ENCODE results near the gene STX8.

Gene STX8

GRCh38 chr17:9553596-9553995 lies 22.0 kb downstream of the STX8 start:
- DNase-seq = no peak

- DNase-seq = no peak
These were observed 22.4 kb downstream of the STX8 start for GRCh38 chr17:9553181-9553580.

- DNase-seq = no peak
These were observed 26.4 kb downstream of the STX8 start for GRCh38 chr17:9549215-9549614.

GRCh38 chr17:9544221-9544620 lies 31.4 kb downstream of the STX8 start:
- no peak for DNase-seq

- no peak for DNase-seq
These were observed 33.9 kb downstream of the STX8 start for GRCh38 chr17:9541718-9542117.

GRCh38 chr17:9538626-9539025 lies 37.0 kb downstream of the STX8 start:
- DNase-seq = no peak

GRCh38 chr17:9537177-9537776 lies 38.3 kb downstream of the STX8 start:
- DNase-seq = no peak

- no peak for DNase-seq
These were observed 39.6 kb downstream of the STX8 start for GRCh38 chr17:9536061-9536460.

- DNase-seq = no peak
These were observed 42.2 kb downstream of the STX8 start for GRCh38 chr17:9533441-9533840.

- no peak for DNase-seq
These were observed 42.9 kb downstream of the STX8 start for GRCh38 chr17:9532715-9533114.

- DNase-seq = no peak
These were observed 44.6 kb downstream of the STX8 start for GRCh38 chr17:9531034-9531433.

- no peak for DNase-seq
These were observed 46.5 kb downstream of the STX8 start for GRCh38 chr17:9529033-9529700.

GRCh38 chr17:9527788-9528187 lies 47.8 kb downstream of the STX8 start:
- DNase-seq = no peak

- DNase-seq = peak; percentile 15
These were observed 53.5 kb downstream of the STX8 start for GRCh38 chr17:9522074-9522473.

- no peak for DNase-seq
These were observed 54.6 kb downstream of the STX8 start for GRCh38 chr17:9521062-9521461.

- no peak for DNase-seq
These were observed 55.0 kb downstream of the STX8 start for GRCh38 chr17:9520649-9521048.

- no peak for DNase-seq
These were observed 55.9 kb downstream of the STX8 start for GRCh38 chr17:9519583-9520272.

- no peak for DNase-seq
These were observed 58.2 kb downstream of the STX8 start for GRCh38 chr17:9517396-9517795.

GRCh38 chr17:9513266-9513665 lies 62.4 kb downstream of the STX8 start:
- no peak for DNase-seq

GRCh38 chr17:9512323-9513168 lies 63.1 kb downstream of the STX8 start:
- DNase-seq = no peak

- DNase-seq = no peak
These were observed 66.3 kb downstream of the STX8 start for GRCh38 chr17:9509236-9509816.

GRCh38 chr17:9499041-9499440 lies 76.6 kb downstream of the STX8 start:
- no peak for DNase-seq

- no peak for DNase-seq
These were observed 77.1 kb downstream of the STX8 start for GRCh38 chr17:9498490-9498889.

Data from NCI-H510A treated with DMSO at 0.1 percent for 48 hours (cell line).